GM12878 (cell line): ENCODE measurements around the gene NELL1. TPM values are rescaled to one million over a fixed set of nuclear protein-coding genes. Genes with fewer than 3 reads are reported as not detected.

Experiments
- ATAC-seq: fragments of 200-7000 bp; cut with Tn5 transposase; 3 replicates; pipeline ENCODE4 v1.9.1; 2020; ENCODE audit warnings: mild to moderate bottlenecking, moderate library complexity
- BruUV-seq: library from RNA; stranded (reverse); fragments of 400-500 nt; replicated peaks from 2 replicates; lab custom pipeline; 2021; lab: Mats Ljungman, UMichigan
- CTCF ChIA-PET: fragments of 300-600 bp; sonication (Branson Sonifier 250); formaldehyde crosslinking; extraction: SDS; loops from one replicate; lab custom pipeline; 2021; ENCODE audit warnings: inconsistent platforms; lab: Yijun Ruan, JAX
- POLR2A ChIA-PET: fragments of 350-600 bp; formaldehyde crosslinking; extraction: SDS; loops from one replicate; lab custom pipeline; 2021; ENCODE audit warnings: inconsistent platforms; lab: Charles Lee
- RAD21 ChIA-PET: fragments of 300-600 bp; sonication (Branson Sonifier 250); formaldehyde crosslinking; loops from one replicate; lab custom pipeline; 2023; ENCODE audit warnings: antibody characterized with exemption; ENCODE audit not compliant: unreplicated experiment; lab: Charles Lee
- SMC1A ChIA-PET: fragments of 300-600 bp; sonication (Branson Sonifier 250); formaldehyde crosslinking; loops from one replicate; lab custom pipeline; 2023; ENCODE audit not compliant: unreplicated experiment, uncharacterized antibody; lab: Charles Lee
- DNase-seq: peaks from one replicate; pipeline ENCODE4 v3.0.0-alpha.2; 2011; ENCODE audit warnings: low read depth, low spot score
- FAIRE-seq: peaks from 3 replicates; lab custom pipeline; 2011; peaks lifted over from hg19 to GRCh38; lab: Jason Lieb, UNC
- H2AFZ ChIP-seq: 2 replicates; pipeline ENCODE4 v1.6.0; 2011; ENCODE audit warnings: low read depth, low read length, control low read depth; ENCODE audit not compliant: control insufficient read depth
- H3K27ac ChIP-seq: 2 replicates; pipeline ENCODE4 v1.5.1; 2011; ENCODE audit warnings: control low read depth; ENCODE audit not compliant: control insufficient read depth, insufficient read depth
- H3K27me3 ChIP-seq, 2 experiments: replicated peaks in 1 of 2; 2 replicates each; pipeline versions ENCODE4 v1.6.0 to v1.6.1; 2011; ENCODE audit warnings: low read length in 1 of 2; ENCODE audit not compliant: control insufficient read depth in 2 of 2, insufficient read depth in 2 of 2
- H3K36me3 ChIP-seq, 2 experiments: 2 replicates each; pipeline ENCODE4 v1.5.1; 2011; ENCODE audit warnings: low read length in 1 of 2; ENCODE audit not compliant: control insufficient read depth in 2 of 2, insufficient read depth in 2 of 2
- H3K4me1 ChIP-seq: 2 replicates; pipeline ENCODE4 v1.6.1; 2011; ENCODE audit warnings: mild to moderate bottlenecking, low read length, moderate library complexity, mixed read lengths; ENCODE audit not compliant: control insufficient read depth, insufficient read depth
- H3K4me2 ChIP-seq: 2 replicates; pipeline ENCODE4 v1.6.0; 2011; ENCODE audit warnings: control low read depth; ENCODE audit not compliant: control insufficient read depth, insufficient read depth
- H3K4me3 ChIP-seq: fragments of 200-600 bp; sonication (generic); 2 replicates; pipeline ENCODE4 v1.5.1; 2016
- H3K79me2 ChIP-seq: 2 replicates; pipeline ENCODE4 v1.6.0; 2011; ENCODE audit warnings: low read length; ENCODE audit not compliant: control insufficient read depth, insufficient read depth
- H3K9ac ChIP-seq: 2 replicates; pipeline ENCODE4 v1.8.0; 2011; ENCODE audit warnings: low read length, control low read depth, mixed read lengths; ENCODE audit not compliant: control insufficient read depth, insufficient read depth
- H3K9me3 ChIP-seq: replicated peaks from 3 replicates; pipeline ENCODE4 v1.5.1; 2011; ENCODE audit warnings: mild to moderate bottlenecking, low read length; ENCODE audit not compliant: control insufficient read depth, insufficient read depth
- H4K20me1 ChIP-seq: 2 replicates; pipeline ENCODE4 v1.6.0; 2011; ENCODE audit not compliant: control insufficient read depth, insufficient read depth
- CHD2 ChIP-seq: IDR thresholded peaks from 2 replicates; pipeline ENCODE4 v1.6.1; 2011; ENCODE audit warnings: low read depth, low read length, improper control_type of control experiment, borderline replicate concordance
- CREB1 ChIP-seq: IDR thresholded peaks from 2 replicates; pipeline ENCODE4 v1.6.1; 2012; ENCODE audit warnings: low read depth, mild to moderate bottlenecking, inconsistent platforms
- JUNB ChIP-seq: IDR thresholded peaks from 2 replicates; pipeline ENCODE4 v1.6.1; 2016; ENCODE audit warnings: antibody characterized with exemption, mild to moderate bottlenecking
- NR2C2 ChIP-seq: IDR thresholded peaks from 2 replicates; pipeline ENCODE4 v1.6.1; 2011; ENCODE audit warnings: borderline replicate concordance, low read depth; ENCODE audit not compliant: control insufficient read depth, insufficient read length
- SP1 ChIP-seq: IDR thresholded peaks from one replicate; pipeline ENCODE4 v1.6.1; 2011; ENCODE audit warnings: low read depth, low read length
- STAT3 ChIP-seq: IDR thresholded peaks from 2 replicates; pipeline ENCODE4 v1.6.1; 2011; ENCODE audit warnings: low read depth, low read length, improper control_type of control experiment
- ZBED1 ChIP-seq: IDR thresholded peaks from 2 replicates; pipeline ENCODE4 v1.6.1; 2016; ENCODE audit warnings: borderline replicate concordance
- ZBTB4 ChIP-seq: fragments of 450-650 bp; formaldehyde crosslinking; IDR thresholded peaks from 2 replicates; pipeline ENCODE4 v1.4.0; 2022; ENCODE audit warnings: mild to moderate bottlenecking, moderate library complexity
- ZNF207 ChIP-seq: fragments of 450-650 bp; IDR thresholded peaks from 2 replicates; pipeline ENCODE4 v1.6.1; 2014; ENCODE audit warnings: antibody characterized with exemption, mild to moderate bottlenecking, borderline replicate concordance
- ZNF592 ChIP-seq: fragments of 450-650 bp; IDR thresholded peaks from 2 replicates; pipeline ENCODE4 v1.6.1; 2017; ENCODE audit warnings: mild to moderate bottlenecking, moderate library complexity
- WGBS: methylation state at CpG from one replicate; pipeline ENCODE4 v1.1.6; 2016; ENCODE audit warnings: low lambda C conversion rate; ENCODE audit not compliant: insufficient replicate concordance, insufficient coverage; ENCODE audit errors: missing lambda C conversion rate; 5-methylcytosine and 5-hydroxymethylcytosine counted together
- in situ Hi-C: fragments of 300-500 bp; cut with MboI; formaldehyde crosslinking; loops from 9 replicates; pipeline ENCODE4 v1.14.3; 2018; ENCODE audit warnings: mixed read lengths
- intact Hi-C: fragments of 100-400 bp; cut with micrococcal nuclease; formaldehyde crosslinking; loops from one replicate; pipeline ENCODE4 v1.14.2; 2022; ENCODE audit not compliant: unreplicated experiment
- polyA plus RNA-seq, 11 experiments: library from polyadenylated mRNA; depleted of rRNA in 4 of 11; unstranded in 6 of 11; stranded (reverse) in 5 of 11; fragments of >200 nt; fragmentation: Nextera tagmentation in 4 of 11; fragmentation: Illumina TruSeq in 1 of 11; extraction: Ambion mirVana in 4 of 11; extraction: Trizol in 1 of 11; gene quantifications; 1 replicate in 1 of 11; 2 replicates in 10 of 11; pipeline versions ENCODE4 v1.2.1 to v1.2.3, GENCODE V29; 2011 to 2016; ENCODE audit warnings: inconsistent platforms in 2 of 11, missing spikeins in 2 of 11, low read depth in 1 of 11
- total RNA-seq, 4 experiments: library from RNA; depleted of rRNA in 3 of 4; stranded (reverse); fragments of >200 nt in 3 of 4; fragmentation: Illumina TruSeq in 1 of 4; extraction: Trizol in 1 of 4; gene quantifications; 2 replicates each; pipeline versions ENCODE4 v1.2.1 to v1.2.3, GENCODE V29; 2013 to 2021

The NELL1 gene
- total and polyA plus RNA-seq, 10 of the 15 experiments (the other 5 are each of a cell fraction or from before 2014, with no cell fraction given): 0.02 to 0.12 TPM; not detected in 8

- BruUV-seq: no TSS peak
- CTCF ChIA-PET: interaction anchor here (3.0 kb wide), 1 partner anchor 110 kb away, joined by 14 read pairs; no protein-coding TSS in a partner anchor
- Histone ChIP-seq H3K4me2 (no peak overlapping the region), H3K27me3 (no peaks in the 10 kb centered on the region), H2AFZ (no peak overlapping the region), H3K4me3 (no peak overlapping the region), H3K27ac (no peak overlapping the region), H3K36me3 (no peaks in the 10 kb centered on the region), H3K79me2 (no peaks in the 10 kb centered on the region), H3K9me3 (no peaks in the 10 kb centered on the region), H3K9ac (no peak overlapping the region), H4K20me1 (no peaks in the 10 kb centered on the region), H3K4me1 (no peaks in the 10 kb centered on the region)
- FAIRE-seq (no peak), ATAC-seq (no peak), DNase-seq (no peak)
- RAD21 ChIA-PET: no interaction called here
- POLR2A ChIA-PET: no interaction called here
- TF ChIP-seq JUNB: no peak
- intact Hi-C loops: no loop called here
- 0% methylated on average over 1 of the region's 1 CpG for WGBS
- in situ Hi-C loops: no loop called here
- SMC1A ChIA-PET: interaction anchor here (3.0 kb wide), 1 partner anchor 110 kb away, joined by 7 read pairs; no protein-coding TSS in a partner anchor
Measured at GRCh38 chr11:21401496-21401895, 732.1 kb downstream of the NELL1 start.

- RAD21 ChIA-PET: interaction anchor here (2.3 kb wide), 1 partner anchor 109 kb away, joined by 8 read pairs; no protein-coding TSS in a partner anchor
- no TSS peak for BruUV-seq
- FAIRE-seq (no peak), DNase-seq (no peak), ATAC-seq (no peak)
- Histone ChIP-seq H3K9me3 (no peaks in the 10 kb centered on the region), H3K9ac (no peak overlapping the region), H3K36me3 (no peaks in the 10 kb centered on the region), H3K79me2 (no peaks in the 10 kb centered on the region), H2AFZ (no peak overlapping the region), H4K20me1 (no peaks in the 10 kb centered on the region), H3K27ac (no peak overlapping the region), H3K27me3 (no peaks in the 10 kb centered on the region), H3K4me1 (no peaks in the 10 kb centered on the region), H3K4me3 (no peak overlapping the region), H3K4me2 (no peak overlapping the region)
- POLR2A ChIA-PET: no interaction called here
- WGBS: 94% methylated on average over 1 of the region's 1 CpG
- SMC1A ChIA-PET: interaction anchor here (3.0 kb wide), 1 partner anchor 109 kb away, joined by 7 read pairs; no protein-coding TSS in a partner anchor
- CTCF ChIA-PET: interaction anchor here (1.2 to 3.0 kb wide), 3 partner anchors 107 to 113 kb away, joined by 3 to 14 read pairs (median 3); no protein-coding TSS in a partner anchor
- in situ Hi-C loops (no loop called here), intact Hi-C loops (no loop called here)
- TF ChIP-seq ZBTB4 (CRISPR knock-in tag) (no peak), SP1 (no peak), ZNF207 (no peak), ZNF592 (no peak), STAT3 (no peak), CHD2 (no peak), CREB1 (no peak), NR2C2 (no peak), ZBED1 (no peak)
Measured at GRCh38 chr11:21402274-21402673, 732.9 kb downstream of the NELL1 start.
